GM12892 (cell line): ENCODE results near the gene SH3BGRL2.
"Not testable (repeated sequence)": the region's sequence is repeated elsewhere in the genome, so short reads cannot be mapped to it uniquely, and the experiment has no call there.

Experiments used
- DNase-seq: peaks from one replicate; pipeline ENCODE4 v3.0.0; 2011; ENCODE audit not compliant: insufficient read length
- FAIRE-seq: peaks from 2 replicates; lab custom pipeline; 2011; peaks lifted over from hg19 to GRCh38; lab: Jason Lieb, UNC
- POLR2A ChIP-seq: IDR thresholded peaks from 2 replicates; pipeline ENCODE4 v1.6.1; 2011; ENCODE audit warnings: low read depth, low read length, control low read depth
- POLR2AphosphoS5 ChIP-seq: IDR thresholded peaks from 2 replicates; pipeline ENCODE4 v1.6.1; 2011; ENCODE audit warnings: low read depth, low read length, control low read depth
- TAF1 ChIP-seq: IDR thresholded peaks from 2 replicates; pipeline ENCODE4 v1.6.1; 2011; ENCODE audit warnings: low read depth, mild to moderate bottlenecking, control low read depth, low read length, borderline replicate concordance

SH3BGRL2 gene

DNA sequence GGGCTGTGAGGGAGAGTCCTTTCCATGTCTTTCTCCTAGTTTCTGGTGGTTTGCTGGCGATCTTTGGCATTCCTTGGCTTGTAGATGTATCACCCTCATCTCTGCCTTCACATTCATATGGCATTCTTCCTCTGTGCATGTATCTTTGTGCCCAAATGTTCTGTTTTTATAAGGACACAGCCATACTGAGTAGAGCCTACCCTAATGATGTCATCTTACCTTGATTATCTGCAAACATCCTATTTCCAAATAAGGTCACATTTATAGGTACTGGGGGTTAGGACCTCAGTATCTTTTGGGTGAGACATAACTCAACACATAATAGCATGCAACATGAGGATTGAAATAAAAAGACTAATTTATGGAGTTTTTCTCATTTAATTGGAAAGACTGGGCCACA, 5.5 kb downstream of the SH3BGRL2 start:
- TF ChIP-seq POLR2AphosphoS5 (no peak), POLR2A (no peak), TAF1 (no peak)
- DNase-seq (no peak), FAIRE-seq (no peak)

DNA sequence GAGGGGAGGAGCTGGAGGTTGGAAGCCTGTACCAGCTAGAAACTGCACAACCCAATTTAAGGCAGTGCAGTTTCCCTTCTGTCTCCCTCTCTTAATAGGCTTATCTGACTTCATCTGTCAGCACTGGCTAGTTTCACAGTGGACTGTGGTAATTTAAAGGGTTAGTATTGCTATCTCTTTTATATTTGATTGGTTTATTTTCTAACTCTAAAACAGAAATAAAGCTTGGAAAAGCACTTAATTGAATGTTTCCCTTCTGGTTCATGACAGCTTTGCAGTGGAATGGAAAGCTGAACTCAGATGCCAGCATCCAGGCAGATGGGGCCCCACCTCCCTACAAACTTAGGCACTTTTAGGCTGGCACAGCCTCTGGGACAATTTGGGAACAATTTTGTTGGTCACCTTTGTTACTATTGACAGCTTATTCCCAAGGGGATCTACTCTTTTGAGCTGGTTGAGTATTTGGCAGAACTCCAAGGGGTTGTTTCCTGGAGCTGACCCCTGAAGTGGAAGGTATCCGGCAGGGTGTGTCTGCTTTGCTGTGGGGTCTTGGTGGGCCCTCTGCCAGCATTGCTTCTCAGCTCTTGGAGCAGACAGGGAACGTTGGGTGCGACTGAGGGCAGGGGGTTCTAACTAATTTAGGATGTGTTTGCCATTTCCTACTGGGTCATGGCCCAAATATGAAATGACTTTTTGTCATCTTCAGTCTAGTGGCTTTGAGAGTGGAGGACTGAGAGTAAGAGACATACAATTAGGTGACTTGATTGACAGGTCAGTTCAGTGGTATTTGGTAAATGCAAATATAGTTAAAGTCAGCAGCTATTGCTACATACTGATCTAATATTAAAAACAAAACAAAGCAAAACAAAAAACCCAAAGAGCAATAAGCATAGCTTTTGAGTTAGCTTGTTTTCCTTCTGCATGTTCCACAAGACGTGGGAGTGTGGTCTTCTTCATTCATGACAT, 9.3 kb downstream of the SH3BGRL2 start:
- DNase-seq (no peak), FAIRE-seq (no peak)
- no peak for TF ChIP-seq POLR2AphosphoS5
- TF ChIP-seq TAF1, result no peak
- no peak for TF ChIP-seq POLR2A

DNA sequence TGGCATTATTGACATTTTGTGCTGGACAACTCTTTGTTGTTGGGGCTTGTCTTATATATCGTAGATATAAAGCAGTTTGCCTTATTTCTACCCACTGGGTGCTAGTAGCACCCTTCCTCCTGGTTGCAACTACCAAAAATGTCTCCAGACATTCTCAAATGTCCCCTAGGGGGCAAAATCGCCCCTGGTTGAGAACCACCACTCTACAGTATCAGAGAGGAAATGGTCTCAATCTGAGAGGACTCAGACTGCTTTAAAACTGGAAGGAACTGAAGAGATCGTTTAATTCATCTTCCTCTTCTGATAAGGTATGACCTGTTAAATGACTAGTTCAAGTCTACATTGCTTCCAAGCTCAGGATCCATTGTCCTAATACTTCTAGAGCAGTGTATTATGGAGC, 14.9 kb downstream of the SH3BGRL2 start:
- FAIRE-seq (no peak), DNase-seq (no peak)
- TF ChIP-seq POLR2AphosphoS5, result no peak
- TF ChIP-seq TAF1, result no peak
- TF ChIP-seq POLR2A, result no peak

DNA sequence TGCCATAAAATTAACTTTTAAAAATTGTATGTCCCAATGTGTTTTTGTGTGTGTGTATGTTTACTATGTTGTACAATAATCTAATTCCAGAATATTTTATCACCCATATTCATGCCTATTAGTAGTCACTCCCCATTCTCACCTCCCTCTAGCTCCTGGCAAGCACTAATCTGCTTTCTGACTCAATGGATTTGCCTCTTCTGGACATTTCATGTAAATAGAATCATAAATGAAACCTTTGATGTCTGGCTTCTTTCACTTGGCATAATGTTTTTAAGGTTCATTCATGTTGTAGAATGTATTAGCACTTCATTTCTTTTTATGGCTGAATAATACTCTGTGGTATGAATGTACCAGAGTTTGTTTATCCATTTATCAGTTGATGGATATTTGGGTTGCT, 15.4 kb downstream of the SH3BGRL2 start:
- TF ChIP-seq TAF1 (no peak), POLR2A (no peak), POLR2AphosphoS5 (no peak)
- no peak for FAIRE-seq
- DNase-seq, result no peak

DNA sequence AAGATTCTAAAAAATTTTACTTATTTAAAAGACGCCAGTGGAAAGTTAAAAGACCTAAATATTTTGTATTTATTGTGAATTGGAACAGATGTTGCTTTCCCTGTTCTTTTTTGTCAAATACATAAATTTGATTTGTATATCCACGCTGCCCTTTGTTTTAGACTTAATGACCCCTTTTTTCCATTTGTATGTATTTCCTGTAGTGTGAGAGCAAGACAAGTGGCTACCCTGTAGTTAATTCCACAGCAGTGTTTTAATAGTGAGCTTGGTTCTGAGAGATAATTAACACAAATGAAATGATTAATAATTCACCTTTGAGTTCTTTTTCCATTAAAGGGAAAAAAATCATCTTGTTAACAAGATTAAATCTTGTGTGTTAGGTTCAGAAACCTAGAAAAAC, 16.6 kb downstream of the SH3BGRL2 start:
- TF ChIP-seq TAF1, result no peak
- TF ChIP-seq POLR2A, result no peak
- no peak for TF ChIP-seq POLR2AphosphoS5
- DNase-seq (no peak), FAIRE-seq (no peak)

DNA sequence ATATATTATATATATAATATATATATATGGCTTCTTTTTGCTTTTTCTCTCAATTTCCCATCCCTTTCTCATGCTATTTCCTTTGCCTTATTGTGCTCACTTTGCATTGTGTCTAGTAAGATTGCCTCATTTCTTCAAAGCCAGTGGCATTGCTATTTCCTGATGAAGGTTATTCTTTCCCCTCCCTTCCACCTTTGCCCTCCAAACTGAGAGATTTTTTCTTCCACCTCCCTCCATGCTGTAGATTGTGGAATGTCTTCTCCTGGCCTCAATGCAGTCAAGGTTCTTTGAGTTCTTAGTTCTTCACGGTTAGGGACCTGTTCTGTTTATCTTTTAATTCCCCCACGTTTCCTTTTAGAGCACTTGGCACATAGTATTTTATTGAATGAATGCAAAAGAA, 17.2 kb downstream of the SH3BGRL2 start:
- DNase-seq, result no peak
- TF ChIP-seq POLR2AphosphoS5 (no peak), TAF1 (no peak), POLR2A (no peak)
- FAIRE-seq, result no peak

DNA sequence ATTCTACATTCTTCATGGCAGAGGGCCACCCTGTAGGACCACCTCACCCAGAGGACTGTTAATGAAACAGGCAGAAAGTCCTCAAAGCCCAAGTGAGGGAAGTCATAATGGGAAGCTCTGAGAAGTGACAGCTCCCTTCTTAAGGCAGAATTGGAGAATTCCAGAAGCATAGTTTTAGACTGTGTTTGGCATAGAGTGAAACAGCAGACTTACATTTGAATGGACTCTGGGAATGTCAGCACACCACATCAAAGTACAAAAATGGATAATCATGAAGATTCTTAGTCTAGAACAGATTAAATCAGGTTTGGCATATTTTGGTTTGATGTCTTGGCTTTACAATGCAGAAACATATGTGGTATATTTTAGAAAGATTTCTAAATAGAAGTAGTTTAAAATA, 17.9 kb downstream of the SH3BGRL2 start:
- TF ChIP-seq TAF1, result no peak
- TF ChIP-seq POLR2AphosphoS5, result no peak
- TF ChIP-seq POLR2A, result no peak
- no peak for FAIRE-seq
- no peak for DNase-seq

DNA sequence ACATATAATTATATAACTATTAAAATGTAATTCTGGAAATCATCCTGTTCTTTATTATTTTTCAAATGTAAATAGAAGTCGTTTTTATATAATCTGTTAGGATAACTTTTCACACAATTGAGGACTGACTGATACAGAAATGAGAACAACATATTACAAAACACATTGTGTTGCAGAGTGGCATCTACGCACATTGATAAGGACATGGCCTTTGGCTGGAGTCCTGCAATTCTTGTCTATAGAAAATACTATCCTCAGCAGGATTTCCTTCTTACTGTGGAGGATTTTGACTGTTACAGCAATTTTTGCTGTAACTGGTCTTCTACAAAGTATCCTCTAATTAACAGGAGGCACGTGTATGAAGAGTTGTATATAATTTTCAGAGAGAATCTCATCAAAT, 19.8 kb downstream of the SH3BGRL2 start:
- DNase-seq, result no peak
- no peak for FAIRE-seq
- TF ChIP-seq POLR2AphosphoS5, result no peak
- no peak for TF ChIP-seq TAF1
- TF ChIP-seq POLR2A, result no peak

DNA sequence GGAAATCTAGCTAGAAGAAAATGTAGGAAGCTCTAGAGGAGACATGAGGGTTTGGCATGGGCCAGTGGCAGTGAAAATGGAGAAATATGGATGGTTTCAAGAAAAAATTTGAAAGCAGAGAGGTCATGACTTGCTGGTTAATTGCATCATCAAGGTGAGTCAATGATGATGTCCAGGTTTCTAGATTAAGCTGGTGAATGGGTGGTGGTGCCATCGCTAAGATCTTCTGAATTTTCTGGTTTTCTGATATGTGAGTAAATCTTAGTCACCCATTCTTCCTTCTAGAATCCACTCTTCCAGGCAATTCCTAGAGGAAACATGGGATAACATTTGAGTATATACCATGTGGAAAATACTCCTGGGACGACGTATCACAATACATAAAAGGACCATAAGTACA, 25.0 kb downstream of the SH3BGRL2 start:
- DNase-seq (no peak), FAIRE-seq (no peak)
- TF ChIP-seq POLR2A, result no peak

DNA sequence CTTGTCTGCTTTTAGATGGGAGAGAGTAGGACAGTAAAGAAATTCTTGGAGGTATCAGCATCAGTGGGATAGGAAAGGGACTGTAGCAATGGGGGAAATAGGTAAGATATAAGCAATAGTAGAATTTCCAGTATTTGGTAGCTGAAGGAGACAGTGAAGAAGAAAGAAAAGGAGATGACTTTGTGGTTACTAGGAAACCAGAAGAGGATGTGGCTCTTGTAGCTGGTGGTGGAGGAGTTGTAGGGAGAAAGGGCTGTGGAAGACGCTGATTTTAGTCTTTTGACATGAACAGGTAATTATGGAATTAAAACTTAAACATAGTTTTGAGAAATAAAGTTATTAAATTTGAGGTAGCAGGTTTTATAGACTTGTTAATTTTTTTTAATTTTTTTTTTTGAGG, 26.1 kb downstream of the SH3BGRL2 start:
- FAIRE-seq, result no peak
- TF ChIP-seq TAF1 (no peak), POLR2A (no peak), POLR2AphosphoS5 (no peak)
- DNase-seq, result no peak

DNA sequence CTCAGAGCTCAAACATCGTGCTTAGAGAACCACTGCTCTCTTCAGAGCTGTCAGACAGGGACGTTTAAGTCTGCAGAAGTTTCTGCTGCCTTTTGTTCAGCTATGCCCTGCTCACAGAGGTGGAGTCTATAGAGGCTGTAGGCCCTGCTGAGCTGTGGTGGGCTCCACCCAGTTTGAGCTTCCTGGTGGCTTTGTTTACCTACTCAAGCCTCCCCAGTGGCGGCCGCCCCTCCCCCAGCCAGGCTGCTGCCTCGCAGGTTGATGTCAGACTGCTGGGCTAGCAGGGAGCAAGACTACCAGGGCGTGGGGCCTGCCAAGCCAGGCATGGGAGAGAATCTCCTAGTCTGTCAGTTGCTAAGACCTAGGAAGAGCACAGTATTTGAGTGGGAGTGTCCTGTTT, 32.5 kb downstream of the SH3BGRL2 start:
- FAIRE-seq, DNase-seq: not testable (repeated sequence)

DNA sequence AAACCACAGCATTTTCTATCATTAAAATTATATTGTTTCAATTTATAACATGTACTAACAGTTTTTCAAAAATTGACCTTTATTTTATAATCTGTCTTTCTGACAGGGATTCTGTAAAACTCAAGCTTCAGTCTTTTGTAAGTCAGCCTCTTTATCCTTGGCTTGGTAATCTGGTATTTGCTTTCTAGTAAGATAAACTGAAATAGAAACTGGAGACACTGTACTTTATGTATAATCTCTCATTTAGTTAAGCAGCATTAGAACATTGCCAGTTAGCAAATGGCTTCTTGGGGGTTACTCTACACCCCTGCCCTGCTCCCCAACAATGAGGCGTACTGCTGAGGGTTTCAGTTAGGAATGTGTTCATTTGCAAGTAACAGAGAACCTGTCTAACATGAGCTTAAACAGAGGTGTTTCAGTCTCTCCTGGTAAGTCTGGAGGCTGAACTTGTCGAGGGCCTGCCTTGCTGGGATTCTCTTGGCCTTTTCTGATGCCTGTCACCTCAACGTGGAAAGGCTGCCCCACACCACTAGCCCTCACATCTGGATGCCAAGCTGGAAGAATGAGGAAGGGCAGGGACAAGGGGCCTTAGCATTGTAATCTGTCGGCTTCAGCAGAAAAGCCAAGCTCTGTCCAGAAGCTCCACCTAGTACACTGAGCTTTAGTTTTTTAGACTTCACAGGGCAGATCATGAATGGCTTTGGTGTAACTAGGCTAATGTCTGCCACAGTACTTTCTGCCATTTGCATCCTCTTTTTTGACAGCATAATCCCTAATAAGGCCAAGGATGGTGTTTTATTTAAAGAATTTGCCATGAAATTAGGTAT, 34.8 kb downstream of the SH3BGRL2 start:
- DNase-seq (no peak), FAIRE-seq (no peak)
- TF ChIP-seq TAF1, result no peak
- TF ChIP-seq POLR2A, result no peak
- no peak for TF ChIP-seq POLR2AphosphoS5
